Stomach smooth muscle (tissue), 2 donors: ENCODE measurements around the gene CCNDBP1.
"Not testable (repeated sequence)": the region's sequence is repeated elsewhere in the genome, so short reads cannot be mapped to it uniquely, and the experiment has no call there.

Experiments used
- H3K27ac ChIP-seq: one replicate; pipeline ENCODE4 v1.7.0; 2013; ENCODE audit warnings: mild to moderate bottlenecking, low read length, inconsistent platforms
- H3K27me3 ChIP-seq, 2 donors: one replicate each; pipeline ENCODE4 v1.7.0; 2013; ENCODE audit warnings: low read length in 2 of 2; ENCODE audit not compliant: insufficient read depth in 2 of 2, control insufficient read depth in 1 of 2
- H3K36me3 ChIP-seq, 2 donors: one replicate each; pipeline ENCODE4 v1.7.0; 2013; ENCODE audit warnings: low read length in 2 of 2; ENCODE audit not compliant: control insufficient read depth in 2 of 2, insufficient read depth in 2 of 2
- H3K4me1 ChIP-seq: one replicate; pipeline ENCODE4 v1.7.0; 2013; ENCODE audit warnings: low read length; ENCODE audit not compliant: control insufficient read depth, insufficient read depth
- H3K4me3 ChIP-seq, 2 donors: one replicate each; pipeline ENCODE4 v1.7.0; 2013; ENCODE audit warnings: low read length in 2 of 2
- H3K9ac ChIP-seq, 2 donors: one replicate each; pipeline ENCODE4 v1.7.0; 2013; ENCODE audit warnings: low read length in 2 of 2, mild to moderate bottlenecking in 1 of 2
- H3K9me3 ChIP-seq, 2 donors: one replicate each; pipeline ENCODE4 v1.7.0; 2013; ENCODE audit warnings: low read length in 2 of 2; ENCODE audit not compliant: control insufficient read depth in 2 of 2
- donor health status: healthy.
- donor health status: Pancreatic carcinoma.

The CCNDBP1 gene

GRCh38 chr15:43193710-43194109 is 8.5 kb downstream of the CCNDBP1 start:
- H3K27me3 ChIP-seq = no peaks in the 10 kb centered on the region
- no peak overlapping the region for H3K27ac ChIP-seq
- H3K9me3 ChIP-seq = no peaks in the 10 kb centered on the region
- no peak overlapping the region for H3K9ac ChIP-seq
- H3K4me1 ChIP-seq = no peaks in the 10 kb centered on the region
- no peak overlapping the region for H3K4me3 ChIP-seq
- peaks cover 45 to 50% of the 10 kb centered on the region in 2 donors for H3K36me3 ChIP-seq

GRCh38 chr15:43194795-43195194 is 9.6 kb downstream of the CCNDBP1 start:
- Histone ChIP-seq H3K4me3 (no peak overlapping the region), H3K27ac (no peak overlapping the region), H3K36me3 (peaks cover 40 to 44% of the 10 kb centered on the region in 2 donors), H3K4me1 (no peaks in the 10 kb centered on the region), H3K9me3 (no peaks in the 10 kb centered on the region), H3K9ac (no peak overlapping the region), H3K27me3 (no peaks in the 10 kb centered on the region)

- Histone ChIP-seq H3K27me3 (no peaks in the 10 kb centered on the region), H3K9me3 (no peaks in the 10 kb centered on the region), H3K36me3 (peaks cover 24 to 26% of the 10 kb centered on the region in 2 donors), H3K27ac (no peak overlapping the region), H3K4me3 (no peak overlapping the region), H3K9ac (no peak overlapping the region), H3K4me1 (no peaks in the 10 kb centered on the region)
Observed at GRCh38 chr15:43196760-43197548, 11.8 kb downstream of the CCNDBP1 start.

GRCh38 chr15:43197773-43198172 is 12.6 kb downstream of the CCNDBP1 start:
- not testable (repeated sequence) for H3K9me3 ChIP-seq, H3K4me3 ChIP-seq, H3K4me1 ChIP-seq, H3K27me3 ChIP-seq, H3K27ac ChIP-seq, H3K9ac ChIP-seq
- H3K36me3 ChIP-seq = peaks cover 16 to 22% of the 10 kb centered on the region in 2 donors

- H3K4me3 ChIP-seq, H3K27me3 ChIP-seq, H3K4me1 ChIP-seq, H3K9me3 ChIP-seq, H3K9ac ChIP-seq, H3K27ac ChIP-seq: not testable (repeated sequence)
- H3K36me3 ChIP-seq = peaks cover 12 to 17% of the 10 kb centered on the region in 2 donors
Observed at GRCh38 chr15:43198556-43198955, 13.4 kb downstream of the CCNDBP1 start.

- Histone ChIP-seq H3K4me3 (no peak overlapping the region), H3K27ac (no peak overlapping the region), H3K9ac (no peak overlapping the region), H3K9me3 (no peaks in the 10 kb centered on the region), H3K4me1 (no peaks in the 10 kb centered on the region), H3K36me3 (peaks cover 10 to 16% of the 10 kb centered on the region in 2 donors), H3K27me3 (no peaks in the 10 kb centered on the region)
Observed at GRCh38 chr15:43198992-43199391, 13.8 kb downstream of the CCNDBP1 start.

- Histone ChIP-seq H3K4me1 (no peaks in the 10 kb centered on the region), H3K9me3 (no peaks in the 10 kb centered on the region), H3K4me3 (no peak overlapping the region), H3K27ac (no peak overlapping the region), H3K27me3 (no peaks in the 10 kb centered on the region), H3K9ac (no peak overlapping the region), H3K36me3 (peaks cover 2 to 11% of the 10 kb centered on the region in 2 donors)
Observed at GRCh38 chr15:43199945-43200488, 14.8 kb downstream of the CCNDBP1 start.

- H3K9ac ChIP-seq = no peak overlapping the region
- H3K36me3 ChIP-seq = no peaks in the 10 kb centered on the region
- H3K4me1 ChIP-seq = no peaks in the 10 kb centered on the region
- H3K27ac ChIP-seq = no peak overlapping the region
- H3K27me3 ChIP-seq = peaks cover 6 to 7% of the 10 kb centered on the region in 2 donors
- H3K9me3 ChIP-seq = no peaks in the 10 kb centered on the region
- H3K4me3 ChIP-seq = no peak overlapping the region
Observed at GRCh38 chr15:43204016-43204901, 19.1 kb downstream of the CCNDBP1 start.

- Histone ChIP-seq H3K9me3 (no peaks in the 10 kb centered on the region), H3K27me3 (peaks cover 11 to 16% of the 10 kb centered on the region in 2 donors), H3K9ac (no peak overlapping the region), H3K27ac (no peak overlapping the region), H3K36me3 (no peaks in the 10 kb centered on the region), H3K4me1 (no peaks in the 10 kb centered on the region), H3K4me3 (no peak overlapping the region)
Observed at GRCh38 chr15:43206054-43206453, 20.9 kb downstream of the CCNDBP1 start.

GRCh38 chr15:43207024-43207423 is 21.8 kb downstream of the CCNDBP1 start:
- H3K27me3 ChIP-seq = peaks cover 11 to 16% of the 10 kb centered on the region in 2 donors
- H3K36me3 ChIP-seq = no peaks in the 10 kb centered on the region
- H3K27ac ChIP-seq = no peak overlapping the region
- H3K9ac ChIP-seq = no peak overlapping the region
- no peaks in the 10 kb centered on the region for H3K9me3 ChIP-seq
- H3K4me1 ChIP-seq = no peaks in the 10 kb centered on the region
- H3K4me3 ChIP-seq = no peak overlapping the region
